Peyer's patch (tissue), 4 donors: ENCODE results near the gene TAMALIN.

Experiments
- CTCF ChIP-seq, 6 experiments: fragments of 450-650 bp in 4 of 6; fragments of 200-600 bp in 2 of 6; sonication (generic) in 1 of 6; IDR thresholded peaks; one replicate each; pipeline ENCODE4 v1.5.1; 2017 to 2019; ENCODE audit warnings: antibody characterized with exemption in 6 of 6, mild to moderate bottlenecking in 3 of 6, moderate library complexity in 1 of 6
- POLR2A ChIP-seq, 2 donors: fragments of 450-650 bp; IDR thresholded peaks; one replicate each; pipeline ENCODE4 v1.5.1; 2017; ENCODE audit warnings: antibody characterized with exemption in 2 of 2, mild to moderate bottlenecking in 2 of 2, moderate library complexity in 2 of 2

- TF ChIP-seq CTCF (IDR thresholded peaks at IDR 0.05) (no peak), POLR2A (IDR thresholded peaks at IDR 0.05) (no peak)
Measured at GRCh38 chr12:52050116-52050757, 43.5 kb downstream of the TAMALIN start.
